Upper lobe of right lung (tissue), 1 donor: ENCODE measurements around the gene IGF2BP1. TPM values are rescaled to one million over a fixed set of nuclear protein-coding genes. Genes with fewer than 3 reads are reported as not detected.

Experiments used
- ATAC-seq: fragments of 200-7000 bp; cut with Tn5 transposase; one replicate; pipeline ENCODE4 v1.9.1; 2020; ENCODE audit warnings: mild to moderate bottlenecking, moderate library complexity
- DNase-seq: peaks from one replicate; pipeline ENCODE4 v3.0.0-alpha.2; 2020
- H3K27ac ChIP-seq: fragments of 200-600 bp; one replicate; pipeline ENCODE4 v1.8.0; 2022
- H3K27me3 ChIP-seq: fragments of 200-600 bp; one replicate; pipeline ENCODE4 v1.8.0; 2022; ENCODE audit warnings: mild to moderate bottlenecking
- H3K36me3 ChIP-seq: fragments of 200-600 bp; one replicate; pipeline ENCODE4 v1.8.0; 2022
- H3K4me1 ChIP-seq: fragments of 200-600 bp; one replicate; pipeline ENCODE4 v1.8.0; 2022
- H3K4me3 ChIP-seq: fragments of 200-600 bp; one replicate; pipeline ENCODE4 v1.8.0; 2022; ENCODE audit warnings: mild to moderate bottlenecking
- H3K9me3 ChIP-seq: fragments of 200-600 bp; one replicate; pipeline ENCODE4 v1.8.0; 2022
- CTCF ChIP-seq: fragments of 200-600 bp; IDR thresholded peaks from one replicate; pipeline ENCODE4 v1.8.0; 2022; ENCODE audit warnings: antibody characterized with exemption
- intact Hi-C: fragments of 100-400 bp; cut with DNase I; formaldehyde crosslinking; loops from one replicate; pipeline ENCODE4 v1.11.0; 2022
- total RNA-seq: library from RNA; stranded (reverse); fragmentation: NEBNext Ultra II Directional; extraction: Animal tissue kit (Norgen Biotek cat#: 25700); gene quantifications from one replicate; pipeline ENCODE4 v1.2.1, GENCODE V29; 2021
- donor health status: DM: no; HTN: yes; CAD: no; lungs with severe emphysema.

The IGF2BP1 gene
- total RNA-seq, 1 donor from 2014 or later, result not detected

- no peak for DNase-seq
- intact Hi-C loops, result no loop called here
- no peaks in the 10 kb centered on the region for H3K27me3 ChIP-seq
- ATAC-seq, result no peak
- H3K36me3 ChIP-seq, result no peaks in the 10 kb centered on the region
- no peaks in the 10 kb centered on the region for H3K4me1 ChIP-seq
- H3K4me3 ChIP-seq, result no peak overlapping the region
- TF ChIP-seq CTCF, result no peak
- H3K9me3 ChIP-seq, result no peaks in the 10 kb centered on the region
- H3K27ac ChIP-seq, result no peak overlapping the region
Observed at GRCh38 chr17:49069585-49070273, 72.5 kb downstream of the IGF2BP1 start.

GRCh38 chr17:49071106-49071505 lies 73.9 kb downstream of the IGF2BP1 start:
- ATAC-seq (no peak), DNase-seq (no peak)
- Histone ChIP-seq H3K27ac (no peak overlapping the region), H3K36me3 (no peaks in the 10 kb centered on the region), H3K4me3 (no peak overlapping the region), H3K4me1 (no peaks in the 10 kb centered on the region), H3K27me3 (peaks cover 5% of the 10 kb centered on the region), H3K9me3 (no peaks in the 10 kb centered on the region)
- no peak for TF ChIP-seq CTCF
- intact Hi-C loops, result no loop called here

GRCh38 chr17:49074851-49075540 lies 77.8 kb downstream of the IGF2BP1 start:
- intact Hi-C loops, result no loop called here
- no peaks in the 10 kb centered on the region for H3K4me1 ChIP-seq
- ATAC-seq, result no peak
- H3K9me3 ChIP-seq, result no peaks in the 10 kb centered on the region
- no peak overlapping the region for H3K27ac ChIP-seq
- no peak overlapping the region for H3K4me3 ChIP-seq
- peaks cover 21% of the 10 kb centered on the region for H3K27me3 ChIP-seq
- H3K36me3 ChIP-seq, result no peaks in the 10 kb centered on the region
- no peak for TF ChIP-seq CTCF
- no peak for DNase-seq

- TF ChIP-seq CTCF, result no peak
- H3K36me3 ChIP-seq, result no peaks in the 10 kb centered on the region
- no peak for ATAC-seq
- H3K4me3 ChIP-seq, result no peak overlapping the region
- intact Hi-C loops, result no loop called here
- no peaks in the 10 kb centered on the region for H3K9me3 ChIP-seq
- H3K27ac ChIP-seq, result no peak overlapping the region
- peaks cover 21% of the 10 kb centered on the region for H3K27me3 ChIP-seq
- DNase-seq, result no peak
- no peaks in the 10 kb centered on the region for H3K4me1 ChIP-seq
Observed at GRCh38 chr17:49076573-49077384, 79.6 kb downstream of the IGF2BP1 start.

DNA sequence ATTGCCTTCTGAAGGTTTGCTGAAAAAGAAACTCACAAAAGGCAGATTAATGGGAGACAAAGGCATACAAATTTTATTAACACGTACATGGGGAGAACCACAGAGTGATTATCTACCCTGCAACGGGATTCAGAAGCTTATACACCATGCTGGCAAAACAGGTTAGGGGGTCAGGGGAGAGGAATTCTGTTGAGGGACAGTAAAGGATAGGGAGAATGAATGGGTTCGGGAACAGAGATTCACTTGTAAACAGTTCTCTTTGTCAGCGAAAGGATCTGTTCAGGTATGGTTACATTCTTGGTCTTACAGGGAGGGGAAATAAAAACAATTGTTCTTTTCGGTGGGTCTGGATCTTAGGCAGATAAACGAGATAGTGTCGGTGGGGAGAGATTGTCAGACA lies 81.1 kb downstream of the IGF2BP1 start:
- intact Hi-C loops, result no loop called here
- no peak for DNase-seq

More for the DNA sequence above, 81.1 kb downstream of the IGF2BP1 start:
- Histone ChIP-seq H3K9me3 (no peaks in the 10 kb centered on the region), H3K27ac (no peak overlapping the region), H3K27me3 (peaks cover 21% of the 10 kb centered on the region), H3K4me1 (no peaks in the 10 kb centered on the region), H3K36me3 (no peaks in the 10 kb centered on the region), H3K4me3 (no peak overlapping the region)
- TF ChIP-seq CTCF, result no peak
- ATAC-seq, result no peak
